Islet precursor cell (in vitro differentiated cells): ENCODE measurements around the gene DNAJB8.

Experiments used
- DNase-seq: peaks from one replicate; pipeline ENCODE4 v3.0.0-alpha.2; 2018

DNAJB8 gene

GRCh38 chr3:128463771-128464170, 2.9 kb downstream of the DNAJB8 start:
- DNase-seq = no peak

- DNase-seq = no peak
Observed at GRCh38 chr3:128463354-128463753, 3.3 kb downstream of the DNAJB8 start.

GRCh38 chr3:128462931-128463330, 3.8 kb downstream of the DNAJB8 start:
- DNase-seq = no peak

GRCh38 chr3:128462341-128462910, 4.3 kb downstream of the DNAJB8 start:
- no peak for DNase-seq

GRCh38 chr3:128461731-128462130, 5.0 kb downstream of the DNAJB8 start:
- DNase-seq = no peak

GRCh38 chr3:128459461-128459820, 7.2 kb downstream of the DNAJB8 start:
- no peak for DNase-seq

GRCh38 chr3:128458746-128459460, 7.8 kb downstream of the DNAJB8 start:
- no peak for DNase-seq

GRCh38 chr3:128457937-128458336, 8.8 kb downstream of the DNAJB8 start:
- DNase-seq = no peak

GRCh38 chr3:128456776-128457715, 9.6 kb downstream of the DNAJB8 start:
- DNase-seq = no peak

- no peak for DNase-seq
Observed at GRCh38 chr3:128455786-128456748, 10.6 kb downstream of the DNAJB8 start.

- DNase-seq = no peak
Observed at GRCh38 chr3:128455116-128455515, 11.6 kb downstream of the DNAJB8 start.

- DNase-seq = no peak
Observed at GRCh38 chr3:128454310-128454618, 12.4 kb downstream of the DNAJB8 start.

- peak; percentile 73 for DNase-seq
Observed at GRCh38 chr3:128453501-128454309, 13.0 kb downstream of the DNAJB8 start.

GRCh38 chr3:128452678-128453275, 13.9 kb downstream of the DNAJB8 start:
- no peak for DNase-seq

GRCh38 chr3:128452120-128452519, 14.6 kb downstream of the DNAJB8 start:
- no peak for DNase-seq

GRCh38 chr3:128449111-128449638, 17.5 kb downstream of the DNAJB8 start:
- no peak for DNase-seq

- no peak for DNase-seq
Observed at GRCh38 chr3:128448491-128448890, 18.2 kb downstream of the DNAJB8 start.

GRCh38 chr3:128447561-128448013, 19.1 kb downstream of the DNAJB8 start:
- no peak for DNase-seq

- no peak for DNase-seq
Observed at GRCh38 chr3:128446821-128447220, 19.9 kb downstream of the DNAJB8 start.

GRCh38 chr3:128445357-128445756, 21.3 kb downstream of the DNAJB8 start:
- DNase-seq = no peak

GRCh38 chr3:128443771-128444170, 22.9 kb downstream of the DNAJB8 start:
- no peak for DNase-seq
